ENCODE results near the gene LMOD2. TPM values are rescaled to one million over a fixed set of nuclear protein-coding genes. Genes with fewer than 3 reads are reported as not detected.

Gene LMOD2
- not detected in 2 replicates for total RNA-seq (2014; rRNA removed; shearing (Covaris generic))

GRCh38 chr7:123655614-123656013, at the start of gene LMOD2:
Gene LMOD2 (plus strand): TSS chr7:123655866. CDS start chr7:123655964, 98 bp downstream.
- no peak for DNase-seq (ENCODE audit: low read depth)

- no peak for DNase-seq (ENCODE audit: low read depth)
Observed at GRCh38 chr7:123607423-123607975, 48.2 kb upstream of the LMOD2 start.

- no peak for DNase-seq (ENCODE audit: low read depth)
Observed at GRCh38 chr7:123608991-123609882, 46.4 kb upstream of the LMOD2 start.

GRCh38 chr7:123609883-123610239, 45.8 kb upstream of the LMOD2 start:
- no peak for DNase-seq (ENCODE audit: low read depth)

- no peak for DNase-seq (ENCODE audit: low read depth)
Observed at GRCh38 chr7:123612024-123612423, 43.6 kb upstream of the LMOD2 start.

GRCh38 chr7:123615344-123615743, 40.3 kb upstream of the LMOD2 start:
- DNase-seq (ENCODE audit: low read depth): peak; percentile 6

GRCh38 chr7:123616223-123616622, 39.4 kb upstream of the LMOD2 start:
- DNase-seq (ENCODE audit: low read depth): no peak

- no peak for DNase-seq (ENCODE audit: low read depth)
Observed at GRCh38 chr7:123621707-123622106, 34.0 kb upstream of the LMOD2 start.

- no peak for DNase-seq (ENCODE audit: low read depth)
Observed at GRCh38 chr7:123622660-123623386, 32.8 kb upstream of the LMOD2 start.

GRCh38 chr7:123624527-123625183, 31.0 kb upstream of the LMOD2 start:
- DNase-seq (ENCODE audit: low read depth): peak; percentile 68

GRCh38 chr7:123625254-123625653, 30.4 kb upstream of the LMOD2 start:
- no peak for DNase-seq (ENCODE audit: low read depth)

- DNase-seq (ENCODE audit: low read depth): no peak
Observed at GRCh38 chr7:123627851-123628250, 27.8 kb upstream of the LMOD2 start.

GRCh38 chr7:123628829-123629228, 26.8 kb upstream of the LMOD2 start:
- DNase-seq (ENCODE audit: low read depth): no peak

- DNase-seq (ENCODE audit: low read depth): no peak
Observed at GRCh38 chr7:123629281-123629680, 26.4 kb upstream of the LMOD2 start.

- no peak for DNase-seq (ENCODE audit: low read depth)
Observed at GRCh38 chr7:123632808-123633207, 22.9 kb upstream of the LMOD2 start.

- DNase-seq (ENCODE audit: low read depth): peak; percentile 92
Observed at GRCh38 chr7:123633553-123633952, 22.1 kb upstream of the LMOD2 start.

- peak; percentile 30 for DNase-seq (ENCODE audit: low read depth)
Observed at GRCh38 chr7:123634011-123634573, 21.6 kb upstream of the LMOD2 start.

GRCh38 chr7:123635551-123636359, 19.9 kb upstream of the LMOD2 start:
- DNase-seq (ENCODE audit: low read depth): peak; percentile 54

GRCh38 chr7:123637203-123637602, 18.5 kb upstream of the LMOD2 start:
- DNase-seq (ENCODE audit: low read depth): peak; percentile 24

GRCh38 chr7:123637878-123638277, 17.8 kb upstream of the LMOD2 start:
- DNase-seq (ENCODE audit: low read depth): no peak

GRCh38 chr7:123639631-123640030, 16.0 kb upstream of the LMOD2 start:
- no peak for DNase-seq (ENCODE audit: low read depth)

Measured in RPMI7951 (cell line).